NK-92 treated with Interleukin-12 subunit alpha and Interleukin-12 subunit beta, amount 100 ng/mL, for 24 hours (cell line): ENCODE data around the gene SEMA5A.

Source experiments
- DNase-seq: peaks from one replicate; lab custom pipeline; 2025; lab: John Stamatoyannopoulos, UW

SEMA5A gene

GRCh38 chr5:9212605-9213004 is 333.3 kb downstream of the SEMA5A start:
- no peak for DNase-seq

DNA sequence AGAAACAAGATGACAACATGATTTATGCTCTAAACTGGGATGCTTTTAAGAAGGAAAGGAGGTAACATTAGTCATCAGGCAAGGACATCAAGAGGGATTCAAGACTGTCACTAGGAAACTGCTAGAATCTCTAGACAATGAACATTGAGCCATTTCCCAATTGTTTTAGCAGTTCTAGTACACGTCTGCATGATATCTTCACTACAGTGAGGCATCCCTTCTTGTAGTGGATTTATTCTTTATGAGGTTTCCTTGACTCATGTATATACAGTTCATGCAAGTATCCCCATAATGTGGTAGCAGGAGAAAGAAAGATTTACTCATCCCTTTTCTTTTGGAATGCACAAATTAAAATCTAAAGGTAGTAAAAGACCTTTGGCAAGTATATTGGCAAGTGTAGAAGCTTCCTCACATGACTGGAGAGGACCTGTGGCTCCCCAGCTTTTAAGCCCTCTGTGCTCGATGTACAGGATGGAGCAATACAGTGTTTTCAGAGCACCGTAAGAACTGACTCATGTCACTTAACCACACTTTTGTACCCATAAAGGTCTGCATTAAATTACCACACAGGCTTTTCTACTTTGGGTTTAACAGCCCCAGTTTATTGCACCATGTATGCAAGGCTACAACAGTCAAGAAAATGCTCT is 335.9 kb downstream of the SEMA5A start:
- peak; percentile 6 for DNase-seq

DNA sequence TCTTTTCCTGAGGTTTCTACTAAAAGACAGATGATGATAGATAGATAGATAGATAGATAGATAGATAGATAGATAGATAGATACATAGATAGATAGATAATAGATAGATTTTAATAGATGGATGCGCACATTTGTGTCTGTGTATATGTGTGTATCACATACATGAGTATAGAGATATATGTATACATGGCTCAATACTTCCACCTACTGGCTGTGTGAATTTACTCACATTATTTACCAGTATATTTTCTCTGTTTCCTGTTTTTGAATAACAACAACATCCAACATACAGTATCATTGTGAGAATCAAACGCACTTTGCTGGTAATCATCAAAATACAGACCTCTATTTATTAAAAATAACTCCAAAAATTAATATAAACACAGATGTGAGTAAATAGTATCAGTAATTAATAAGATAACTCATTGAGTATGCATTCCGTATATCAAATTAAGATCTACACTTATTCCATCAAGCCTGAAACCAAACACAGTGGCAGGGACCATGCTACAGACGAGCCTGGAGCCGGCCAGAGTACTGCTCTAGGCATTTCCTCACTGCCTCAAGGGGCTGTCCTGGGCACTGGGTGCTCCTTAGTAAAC is 338.0 kb downstream of the SEMA5A start:
- DNase-seq, result no peak

DNA sequence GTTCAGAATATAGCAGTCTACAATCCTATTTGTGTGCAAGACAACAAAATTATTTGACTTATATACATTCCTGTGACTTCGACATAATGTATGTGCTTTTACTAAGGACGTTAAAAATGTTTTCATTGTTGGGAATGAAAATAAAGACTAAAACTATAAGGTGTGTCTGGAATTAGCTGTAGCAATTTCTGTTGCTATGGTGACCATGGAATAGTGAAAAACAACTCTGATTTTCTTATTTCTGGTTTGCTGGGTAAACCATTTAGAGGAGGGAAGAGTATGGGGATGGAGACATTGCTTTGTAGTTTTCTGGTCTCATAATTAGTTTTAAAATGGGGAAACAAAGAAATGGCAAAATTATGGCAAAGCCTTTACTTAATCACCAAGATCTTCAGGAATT is 343.2 kb downstream of the SEMA5A start:
- no peak for DNase-seq

- no peak for DNase-seq
Observed at GRCh38 chr5:9201761-9202160, 344.1 kb downstream of the SEMA5A start.

DNA sequence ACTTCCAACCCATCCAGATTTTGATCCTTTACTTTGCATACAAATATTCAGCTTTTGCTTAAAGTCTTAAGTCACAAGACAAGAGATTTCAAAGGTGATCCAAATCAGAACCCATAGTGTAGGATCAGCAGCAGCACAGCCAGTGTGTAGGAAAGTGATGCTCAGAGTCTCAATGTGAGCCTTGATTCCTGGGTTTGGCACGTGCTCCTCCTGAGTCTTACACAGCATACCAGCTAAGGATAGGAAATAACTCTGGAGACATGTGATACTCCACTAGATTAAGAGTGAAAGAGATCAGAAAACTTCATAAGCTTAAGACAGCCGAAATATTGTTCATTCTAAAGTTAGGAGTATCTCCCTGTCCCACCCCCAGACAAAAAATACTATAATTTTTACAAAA is 344.9 kb downstream of the SEMA5A start:
- no peak for DNase-seq

DNA sequence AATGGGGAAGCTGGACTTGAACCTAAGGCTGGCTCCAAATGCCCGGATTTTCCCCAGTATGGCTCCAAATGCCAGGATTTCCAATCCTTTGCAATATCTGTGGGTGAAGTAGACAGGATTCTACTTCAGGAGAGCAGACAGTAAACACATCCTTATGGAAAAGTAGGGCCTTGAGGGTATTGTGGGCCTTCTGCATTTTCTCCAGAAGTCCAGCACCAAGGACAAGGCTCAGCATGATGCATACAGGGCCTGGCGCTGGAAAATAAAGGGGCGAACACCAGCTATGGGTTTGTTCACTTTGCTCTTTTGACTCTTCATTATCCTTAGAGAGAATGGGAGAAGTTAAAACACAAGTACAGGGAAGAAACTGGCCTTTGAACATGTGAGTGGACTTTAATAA is 347.5 kb downstream of the SEMA5A start:
- no peak for DNase-seq

- no peak for DNase-seq
Observed at GRCh38 chr5:9197881-9198260, 348.0 kb downstream of the SEMA5A start.

DNA sequence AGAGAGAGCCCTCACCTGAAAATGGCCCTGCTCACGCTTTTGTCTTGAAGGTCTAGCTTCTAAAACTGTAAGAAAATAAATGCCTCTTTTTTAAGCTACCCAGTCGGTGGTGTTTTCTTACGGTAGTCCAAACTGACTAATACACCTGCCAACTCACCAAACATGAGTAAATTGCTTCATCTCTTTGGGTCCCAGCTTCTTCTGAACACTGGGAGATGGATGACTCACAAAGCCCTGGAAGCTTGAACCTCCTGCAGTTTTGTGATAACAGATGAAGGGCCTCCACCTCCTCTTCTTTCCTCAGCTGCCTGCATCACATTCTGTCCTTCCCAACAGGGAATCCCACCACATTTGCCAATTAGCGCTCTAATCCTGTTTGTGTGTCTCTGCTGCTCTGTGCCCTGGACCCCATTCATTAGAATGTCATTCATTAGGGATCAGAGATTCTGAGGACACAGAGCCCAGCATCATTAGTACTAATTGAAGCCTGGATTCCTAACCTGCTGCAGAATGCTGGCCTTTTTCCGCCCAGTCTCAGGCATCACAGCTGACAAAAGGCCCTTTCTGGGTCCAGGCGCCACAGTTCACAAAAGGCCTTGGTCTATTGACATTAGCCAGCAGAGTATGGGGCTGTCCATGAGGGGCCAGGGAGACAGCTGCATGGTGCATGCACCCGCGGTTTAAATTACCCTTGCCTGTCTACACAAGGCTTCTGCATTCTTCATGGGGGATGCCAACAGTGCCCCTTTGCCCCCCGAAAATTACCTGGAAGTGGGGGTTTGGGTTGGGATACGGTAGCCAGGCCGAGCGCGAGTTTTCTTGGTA is 349.3 kb downstream of the SEMA5A start:
- DNase-seq, result no peak

DNA sequence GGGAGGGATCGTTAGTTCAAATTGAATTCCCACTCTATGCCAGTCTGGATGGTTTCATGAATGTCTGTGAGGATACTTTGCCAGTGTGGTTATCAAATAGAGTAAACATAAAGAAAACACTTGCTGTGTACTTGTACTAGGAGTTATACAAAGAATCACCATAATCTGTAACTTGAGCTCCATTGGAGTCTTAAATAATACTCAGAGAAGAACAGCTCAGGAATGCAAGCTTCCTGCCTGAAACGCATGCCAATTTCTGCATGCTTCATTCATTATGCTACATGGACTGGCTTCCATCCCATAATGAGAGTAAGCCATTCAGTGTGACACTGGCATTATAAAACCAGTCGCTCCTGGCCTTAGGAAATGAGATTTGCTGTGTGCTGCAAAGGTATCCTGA is 351.4 kb downstream of the SEMA5A start:
- DNase-seq, result no peak

GRCh38 chr5:9192266-9192665 is 353.6 kb downstream of the SEMA5A start:
- DNase-seq, result no peak

DNA sequence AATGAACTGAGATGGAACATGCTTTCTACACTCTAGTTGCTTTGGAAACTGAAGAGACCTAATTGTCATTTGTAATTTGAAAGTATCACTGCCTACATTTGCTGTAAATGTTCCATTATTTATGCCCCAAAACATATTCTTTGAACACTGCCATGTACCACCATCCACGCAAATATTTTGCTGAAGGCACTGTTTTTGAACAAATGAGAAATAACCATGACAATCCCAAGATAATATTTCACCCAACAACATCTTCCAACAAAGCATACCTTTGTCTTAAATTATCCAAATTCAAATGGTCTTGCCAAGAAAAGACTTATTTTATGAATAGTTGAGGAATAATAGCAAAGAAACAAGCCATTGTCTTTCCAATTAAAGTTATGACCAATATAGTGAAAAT is 356.2 kb downstream of the SEMA5A start:
- DNase-seq, result no peak

GRCh38 chr5:9188956-9189355 is 356.9 kb downstream of the SEMA5A start:
- no peak for DNase-seq

GRCh38 chr5:9188131-9188530 is 357.7 kb downstream of the SEMA5A start:
- DNase-seq, result peak; percentile 35

DNA sequence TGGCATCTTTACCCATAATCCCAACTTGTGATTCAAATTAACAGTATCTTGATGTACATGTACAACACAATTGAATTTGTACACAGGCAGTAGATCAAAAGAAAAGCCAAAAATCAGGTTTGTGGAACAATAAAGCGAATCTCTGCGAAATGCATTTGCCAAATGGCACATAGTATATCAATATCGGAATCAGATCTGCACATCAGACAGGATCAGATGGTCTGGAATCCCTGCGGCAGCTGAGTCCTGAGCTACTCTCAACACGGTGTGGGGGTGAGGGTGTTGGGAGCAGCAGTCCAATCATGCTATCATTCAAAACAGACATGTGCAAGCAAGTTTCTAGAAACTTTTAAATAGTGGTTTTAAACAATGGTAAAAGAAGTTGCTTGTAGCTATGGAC is 358.3 kb downstream of the SEMA5A start:
- DNase-seq, result no peak

DNA sequence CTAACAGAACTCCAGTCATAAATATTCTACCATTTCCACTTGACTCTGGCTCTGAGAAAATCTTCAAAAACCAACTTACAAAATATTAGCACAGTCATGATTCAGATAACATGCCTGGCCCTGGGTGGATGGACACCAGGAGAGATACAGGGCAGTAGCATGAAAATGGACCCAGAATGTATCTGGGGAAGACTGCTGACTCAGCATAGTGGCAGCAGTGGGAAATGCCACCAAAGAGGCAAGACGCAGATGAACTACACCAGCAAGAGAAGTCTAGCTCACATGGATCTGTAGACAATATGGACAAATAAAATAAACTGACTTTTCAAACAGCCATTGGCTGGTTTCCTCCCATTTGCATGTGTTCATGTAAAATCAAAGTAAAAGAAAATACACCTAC is 359.8 kb downstream of the SEMA5A start:
- DNase-seq, result no peak

- no peak for DNase-seq
Observed at GRCh38 chr5:9183992-9184391, 361.9 kb downstream of the SEMA5A start.

DNA sequence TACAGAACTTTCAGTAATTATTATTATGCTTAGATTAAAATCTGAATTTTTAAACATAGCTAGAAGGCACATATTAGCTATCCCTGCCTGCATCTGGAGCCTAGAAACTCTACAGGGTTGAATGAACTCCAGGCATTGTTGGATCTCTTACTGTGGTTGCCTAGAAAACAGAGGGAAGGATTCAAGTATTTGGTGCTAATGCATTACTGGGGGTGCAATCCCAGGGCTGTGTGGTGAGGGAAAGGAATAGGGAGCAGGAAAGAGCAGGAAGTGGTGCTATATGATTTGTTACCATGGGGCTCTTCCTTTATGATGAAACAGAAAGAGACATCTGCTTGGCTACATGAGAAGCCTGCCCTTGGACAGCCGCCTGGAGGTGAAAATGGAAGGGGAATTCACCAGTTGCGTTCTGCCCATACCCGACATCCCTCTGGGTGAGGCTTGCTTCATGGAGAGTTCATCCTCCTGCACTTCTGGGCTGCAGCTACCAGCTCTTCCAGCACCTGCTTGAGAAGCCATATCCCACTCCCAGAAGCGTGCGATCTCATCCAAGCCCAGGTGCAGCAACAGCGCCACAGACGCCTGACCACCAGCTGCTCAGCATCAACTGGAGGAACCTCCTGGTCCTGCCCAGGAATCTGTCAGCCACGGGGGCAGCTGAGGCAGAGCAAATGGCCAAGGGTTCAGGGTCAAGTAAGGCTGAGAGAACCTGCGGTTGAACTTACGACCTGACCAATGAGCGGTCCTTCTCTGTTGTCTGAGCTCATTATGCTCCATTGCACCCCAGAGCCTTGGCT is 362.8 kb downstream of the SEMA5A start:
- DNase-seq, result no peak

DNA sequence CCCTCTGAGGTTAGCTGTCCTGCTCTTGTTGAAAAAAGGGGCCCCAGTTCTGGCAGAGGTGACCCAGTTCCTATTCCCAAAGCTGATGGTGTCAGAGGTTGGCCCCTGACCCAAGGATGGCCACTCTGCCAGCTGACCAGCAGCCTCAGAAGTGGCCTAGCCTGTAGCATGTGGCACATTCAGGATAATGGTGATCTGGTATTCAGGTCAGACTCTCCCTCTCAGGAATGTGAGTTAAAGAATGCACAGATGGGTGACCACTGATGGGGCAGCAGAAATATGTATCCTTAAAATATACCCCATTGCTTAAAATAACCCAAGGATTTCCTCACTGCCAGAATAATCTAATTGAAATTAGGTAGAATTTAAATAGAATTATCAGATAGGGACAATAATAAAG is 369.2 kb downstream of the SEMA5A start:
- no peak for DNase-seq

GRCh38 chr5:9174446-9174845 is 371.4 kb downstream of the SEMA5A start:
- no peak for DNase-seq

- DNase-seq, result no peak
Observed at GRCh38 chr5:9173281-9174048, 372.4 kb downstream of the SEMA5A start.

GRCh38 chr5:9170026-9170425 is 375.8 kb downstream of the SEMA5A start:
- DNase-seq, result no peak
